ENCODE data around the gene SERPINB10. TPM values are rescaled to one million over a fixed set of nuclear protein-coding genes. Genes with fewer than 3 reads are reported as not detected.

The SERPINB10 gene
- total and polyA plus RNA-seq, 2 of the 8 experiments (the other 6 are each of a cell fraction or from before 2014, with no cell fraction given): not detected

DNA sequence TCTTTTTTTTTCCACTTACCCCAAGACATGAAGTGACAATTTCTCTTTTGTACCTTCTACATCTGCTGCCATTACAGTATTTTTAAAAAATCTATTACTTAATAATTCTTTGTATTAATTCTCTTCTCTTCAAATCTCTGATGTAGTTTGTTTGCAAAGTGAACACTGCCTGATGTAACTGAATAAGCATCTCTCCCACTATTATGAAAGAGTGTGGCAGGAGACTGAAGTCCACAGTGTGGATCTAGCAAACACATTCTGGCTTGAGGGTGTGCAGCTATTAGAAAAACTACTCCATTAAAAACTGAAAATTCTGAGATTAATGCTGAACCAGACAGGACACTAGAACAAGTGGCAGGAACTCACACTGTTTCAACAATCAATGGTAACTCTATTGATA lies 57.1 kb downstream of the SERPINB10 start:
- no peak overlapping the region for H3K4me2 ChIP-seq (ENCODE audit: insufficient read depth in 1 of 2, low read depth in 2 of 2, low read length in 2 of 2)
- no peak overlapping the region for H2BK15ac ChIP-seq (ENCODE audit: low read length)
- H3K79me1 ChIP-seq (ENCODE audit: low read depth, low read length): no peaks in the 10 kb centered on the region
- no peak overlapping the region for H3K18ac ChIP-seq (ENCODE audit: extremely low read depth, low read length)
- DNase-seq (ENCODE audit: low read depth in 1 of 2, low spot score in 2 of 2) (no peak), FAIRE-seq (no peak)
- no peak overlapping the region for H3K56ac ChIP-seq (replicated peaks; ENCODE audit: insufficient read length, low read depth, low read length)
- no peaks in the 10 kb centered on the region for H3K36me3 ChIP-seq (ENCODE audit: control insufficient read depth in 2 of 4, insufficient read depth in 4 of 4, low read length in 3 of 4)
- H2BK20ac ChIP-seq (ENCODE audit: low read length): no peak overlapping the region
- no peak overlapping the region for H4K91ac ChIP-seq (replicated peaks; ENCODE audit: insufficient read length, low read length)
- no peak overlapping the region for H2BK5ac ChIP-seq (ENCODE audit: low read depth, low read length)
- TF ChIP-seq NANOG (IDR thresholded peaks at IDR 0.05; ENCODE audit: insufficient read depth, low read depth, low read length, poor library complexity, severe bottlenecking) (no peak), CBX5 (IDR thresholded peaks at IDR 0.05; ENCODE audit: low read depth, low read length) (no peak), BRCA1 (IDR thresholded peaks at IDR 0.05; ENCODE audit: low read depth, low read length) (no peak), BACH1 (IDR thresholded peaks at IDR 0.05; ENCODE audit: low read length) (no peak), TAF1 (IDR thresholded peaks at IDR 0.05; ENCODE audit: low read depth, low read length) (no peak), ZNF274 (IDR thresholded peaks at IDR 0.05; ENCODE audit: borderline replicate concordance, extremely low read depth, low read length) (no peak), TCF12 (IDR thresholded peaks at IDR 0.05; ENCODE audit: low read depth, low read length) (no peak)
- H2AK5ac ChIP-seq (ENCODE audit: low read depth, low read length): no peak overlapping the region
- H4K20me1 ChIP-seq (replicated peaks in 1 of 2; ENCODE audit: control insufficient read depth in 1 of 2, insufficient read depth in 2 of 2, low read length in 2 of 2): peaks cover 0 to 2% of the 10 kb centered on the region in 2 experiments
- no peak overlapping the region for H2AFZ ChIP-seq (ENCODE audit: low read length)
- no peak overlapping the region for H3K4me3 ChIP-seq (ENCODE audit: extremely low read depth in 1 of 4, insufficient read depth in 2 of 4, low read depth in 3 of 4, low read length in 4 of 4)
- H3K4me1 ChIP-seq (replicated peaks in 1 of 4; ENCODE audit: control insufficient read depth in 3 of 4, insufficient read depth in 4 of 4, low read length in 3 of 4): no peaks in the 10 kb centered on the region; a peak in 1 of 7 replicates
- H3K79me2 ChIP-seq (ENCODE audit: control insufficient read depth in 1 of 2, insufficient read depth in 2 of 2, low read length in 2 of 2): no peaks in the 10 kb centered on the region
- H3K23me2 ChIP-seq (ENCODE audit: low read depth, low read length): no peaks in the 10 kb centered on the region
- ChIA-PET POLR2A (ENCODE audit: partially characterized antibody) (no interaction called here), CTCF (ENCODE audit: partially characterized antibody) (interaction anchor here (0.7 to 6.7 kb wide), 12 partner anchors 11 to 372 kb away, joined by 3 to 59 read pairs (median 12); no protein-coding TSS in a partner anchor)
- H3K14ac ChIP-seq (ENCODE audit: insufficient read length): no peak overlapping the region
- H3K23ac ChIP-seq (ENCODE audit: insufficient read length): no peak overlapping the region
- H3K9ac ChIP-seq (replicated peaks in 1 of 4; ENCODE audit: extremely low read depth in 1 of 4, low read depth in 3 of 4, low read length in 3 of 4): no peak overlapping the region
- H3K27me3 ChIP-seq (replicated peaks in 1 of 4; ENCODE audit: control insufficient read depth in 3 of 4, extremely low read depth in 1 of 4, insufficient read depth in 3 of 4, low read length in 3 of 4): no peaks in the 10 kb centered on the region; a peak in 1 of 7 replicates
- H4K5ac ChIP-seq (ENCODE audit: insufficient read length, low read depth, low read length): no peak overlapping the region
- H2BK120ac ChIP-seq (replicated peaks; ENCODE audit: low read depth, low read length): no peak overlapping the region
- no peak overlapping the region for H3K27ac ChIP-seq (ENCODE audit: low read depth, low read length)
- H4K8ac ChIP-seq (ENCODE audit: extremely low read depth, insufficient read depth, low read length): no peak overlapping the region
- no peaks in the 10 kb centered on the region for H3K9me3 ChIP-seq (ENCODE audit: insufficient read depth in 2 of 2, low read depth in 1 of 2, low read length in 1 of 2)
- H2BK12ac ChIP-seq (ENCODE audit: low read depth, low read length): no peak overlapping the region
- no peak overlapping the region for H3K4ac ChIP-seq (replicated peaks; ENCODE audit: insufficient read length, low read depth, low read length)

Measured in H1 (cell line).